ENCODE data around the gene ZCCHC14.

Gene ZCCHC14

DNA sequence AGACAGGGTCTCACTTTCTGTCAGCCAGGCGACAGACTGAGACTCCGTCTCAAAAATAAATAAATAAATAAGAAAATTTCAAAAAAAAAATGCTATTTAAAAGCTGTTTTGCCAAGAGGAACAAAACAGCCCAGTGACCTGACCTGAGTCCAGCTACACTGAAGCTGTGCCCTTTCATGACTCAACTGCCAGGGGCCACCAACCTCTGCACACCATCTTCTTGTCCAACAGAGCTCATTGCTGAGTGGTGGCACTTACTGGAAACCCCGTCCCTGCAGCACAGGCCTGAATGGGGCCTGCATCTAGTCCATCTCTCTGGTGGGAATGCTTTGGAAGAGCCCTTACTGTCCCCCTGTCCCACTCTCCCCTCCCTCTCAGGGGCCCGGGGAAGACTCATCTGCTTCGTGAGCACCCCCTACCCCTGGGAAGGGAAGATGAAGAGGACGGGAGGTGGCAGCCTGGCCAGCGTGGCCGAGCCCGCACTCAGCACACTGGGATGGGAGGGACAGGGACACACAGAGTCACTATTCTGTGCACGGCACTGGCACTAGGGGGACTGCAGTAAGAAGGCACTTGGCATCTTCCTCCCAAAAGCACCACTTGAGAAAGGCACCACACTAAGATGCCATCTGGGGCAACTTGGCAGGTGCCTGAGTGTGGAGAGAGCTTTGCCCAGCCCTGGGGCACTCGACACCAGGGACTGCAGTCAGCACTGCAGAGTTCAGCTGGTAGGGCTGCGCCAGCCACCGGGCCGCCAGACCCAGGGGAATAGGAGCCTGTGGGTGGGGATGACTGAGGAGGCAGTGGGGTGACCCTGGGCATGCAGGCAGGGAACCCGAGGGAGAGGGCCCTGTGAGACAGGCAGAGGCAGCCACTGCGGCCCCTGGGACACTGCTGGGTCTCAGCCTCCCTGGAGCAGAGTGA lies 122.8 kb downstream of the ZCCHC14 start:
- no peak for TF ChIP-seq CTCF (conservative IDR thresholded peaks at IDR 0.05; ENCODE audit: control insufficient read depth, insufficient read depth, low read depth, low read length)
- no peak overlapping the region for H3K4me3 ChIP-seq (ENCODE audit: control insufficient read depth, low read depth, low read length)
- DNase-seq (ENCODE audit: low read depth): no peak

GRCh38 chr16:87369117-87369765 lies 123.6 kb downstream of the ZCCHC14 start:
- DNase-seq (ENCODE audit: low read depth): no peak
- no peak for TF ChIP-seq CTCF (conservative IDR thresholded peaks at IDR 0.05; ENCODE audit: control insufficient read depth, insufficient read depth, low read depth, low read length)
- no peak overlapping the region for H3K4me3 ChIP-seq (ENCODE audit: control insufficient read depth, low read depth, low read length)

- no peak for DNase-seq (ENCODE audit: low read depth)
- no peak overlapping the region for H3K4me3 ChIP-seq (ENCODE audit: control insufficient read depth, low read depth, low read length)
- TF ChIP-seq CTCF (conservative IDR thresholded peaks at IDR 0.05; ENCODE audit: control insufficient read depth, insufficient read depth, low read depth, low read length): no peak
These were observed 124.6 kb downstream of the ZCCHC14 start for GRCh38 chr16:87368029-87368770.

GRCh38 chr16:87367529-87367928 lies 125.3 kb downstream of the ZCCHC14 start:
- no peak overlapping the region for H3K4me3 ChIP-seq (ENCODE audit: control insufficient read depth, low read depth, low read length)
- no peak for TF ChIP-seq CTCF (conservative IDR thresholded peaks at IDR 0.05; ENCODE audit: control insufficient read depth, insufficient read depth, low read depth, low read length)
- no peak for DNase-seq (ENCODE audit: low read depth)

DNA sequence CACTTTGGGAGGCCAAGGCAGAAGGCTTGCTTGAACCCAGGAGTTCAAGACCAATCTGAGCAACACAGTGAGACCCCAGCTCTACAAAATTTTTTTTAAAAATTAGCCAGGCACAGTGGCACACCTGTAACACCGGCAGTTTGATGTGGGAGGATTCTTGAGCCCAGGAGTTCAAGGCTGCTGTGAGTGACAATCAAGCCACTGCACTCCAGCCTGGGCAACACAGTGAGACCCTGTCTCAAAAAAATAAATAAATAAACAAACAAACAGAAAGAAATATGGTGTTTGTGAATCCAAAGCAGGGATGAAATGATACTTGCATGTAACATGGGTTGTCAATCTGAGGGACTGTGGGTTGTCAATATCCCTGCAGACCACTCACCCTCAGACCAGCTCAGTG lies 125.9 kb downstream of the ZCCHC14 start:
- DNase-seq (ENCODE audit: low read depth): no peak
- TF ChIP-seq CTCF (conservative IDR thresholded peaks at IDR 0.05; ENCODE audit: control insufficient read depth, insufficient read depth, low read depth, low read length): no peak
- H3K4me3 ChIP-seq (ENCODE audit: control insufficient read depth, low read depth, low read length): no peak overlapping the region

DNA sequence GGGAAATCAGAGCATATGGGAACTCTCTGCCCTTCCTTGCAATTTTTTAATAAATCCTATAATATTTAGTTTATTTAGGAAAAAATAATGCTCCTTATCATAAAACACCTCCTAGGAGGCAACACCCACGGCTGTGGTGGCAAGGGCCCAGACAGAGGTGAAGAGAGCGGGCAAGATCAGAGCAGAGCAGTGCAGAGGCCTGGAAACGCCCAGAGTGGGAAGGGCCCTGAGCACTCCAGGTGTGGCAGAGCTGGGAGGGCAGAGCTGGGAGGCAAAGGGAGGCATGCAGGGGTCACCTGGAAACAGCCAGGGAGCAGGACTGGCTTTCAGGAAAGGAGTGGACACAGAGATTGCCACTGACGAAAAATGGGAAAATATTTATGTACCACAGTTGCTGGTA lies 126.5 kb downstream of the ZCCHC14 start:
- TF ChIP-seq CTCF (conservative IDR thresholded peaks at IDR 0.05; ENCODE audit: control insufficient read depth, insufficient read depth, low read depth, low read length): no peak
- DNase-seq (ENCODE audit: low read depth): no peak

More for the DNA sequence above, 126.5 kb downstream of the ZCCHC14 start:
- no peak overlapping the region for H3K4me3 ChIP-seq (ENCODE audit: control insufficient read depth, low read depth, low read length)

All from fibroblast of mammary gland (primary cell).